Uterus (tissue), 4 donors: Measurements from ENCODE around the gene RABGAP1L. TPM values are rescaled to one million over a fixed set of nuclear protein-coding genes. Genes with fewer than 3 reads are reported as not detected.
"Not testable (repeated sequence)": the region's sequence is repeated elsewhere in the genome, so short reads cannot be mapped to it uniquely, and the experiment has no call there.

ENCODE experiments used
- DNase-seq, 2 donors: peaks; one replicate each; pipeline ENCODE4 v3.0.0-alpha.2; 2019 to 2020
- H3K27ac ChIP-seq, 2 donors: fragments of 200-600 bp; sonication (generic); 1 replicate in 1 of 2; 2 replicates in 1 of 2; pipeline ENCODE4 v1.5.1; 2016 to 2018
- H3K27me3 ChIP-seq, 2 donors: fragments of 200-600 bp; sonication (generic); one replicate each; pipeline ENCODE4 v1.5.1; 2018 to 2019; ENCODE audit warnings: control low read depth in 1 of 2
- H3K36me3 ChIP-seq, 2 donors: fragments of 200-600 bp; sonication (generic); one replicate each; pipeline ENCODE4 v1.5.1; 2019; ENCODE audit warnings: control low read depth in 1 of 2
- H3K4me1 ChIP-seq, 2 donors: fragments of 200-600 bp; sonication (generic); one replicate each; pipeline ENCODE4 v1.5.1; 2018 to 2019; ENCODE audit warnings: control low read depth in 1 of 2
- H3K4me3 ChIP-seq, 2 donors: fragments of 200-600 bp; sonication (generic); 1 replicate in 1 of 2; 2 replicates in 1 of 2; pipeline ENCODE4 v1.5.1; 2018 to 2019; ENCODE audit warnings: mild to moderate bottlenecking in 1 of 2
- H3K9me3 ChIP-seq, 2 donors: fragments of 200-600 bp; sonication (generic); one replicate each; pipeline ENCODE4 v1.5.1; 2019; ENCODE audit warnings: control low read depth in 1 of 2
- POLR2A ChIP-seq, 2 donors: fragments of 450-650 bp; IDR thresholded peaks; one replicate each; pipeline ENCODE4 v1.6.1; 2016; ENCODE audit warnings: antibody characterized with exemption in 2 of 2, mild to moderate bottlenecking in 1 of 2, moderate library complexity in 1 of 2
- intact Hi-C: fragments of 100-400 bp; cut with DNase I; formaldehyde crosslinking; loops from one replicate; pipeline ENCODE4 v1.15.1; 2023; ENCODE audit warnings: low total_unique reads
- total RNA-seq, 4 donors: library from RNA; depleted of rRNA in 3 of 4; stranded (reverse); fragments of >200 nt in 3 of 4; gene quantifications; one replicate each; pipeline versions ENCODE4 v1.1.0 to v1.2.4, GENCODE V29; 2014 to 2023
- TF ChIP-seq, protein P1 (sequence below), 4 experiments: fragments of 200-600 bp in 2 of 4; fragments of 450-650 bp in 2 of 4; sonication (generic) in 2 of 4; IDR thresholded peaks; one replicate each; pipeline ENCODE4 v1.5.1; 2016 to 2019; ENCODE audit warnings: antibody characterized with exemption in 4 of 4, mild to moderate bottlenecking in 2 of 4, moderate library complexity in 1 of 4
- donor health status: DM: yes; HTN: yes; CAD: no.

Gene RABGAP1L
- total RNA-seq, 4 donors from 2014 or later, result 19.1 to 93.7 (median 35.1) TPM

DNA sequence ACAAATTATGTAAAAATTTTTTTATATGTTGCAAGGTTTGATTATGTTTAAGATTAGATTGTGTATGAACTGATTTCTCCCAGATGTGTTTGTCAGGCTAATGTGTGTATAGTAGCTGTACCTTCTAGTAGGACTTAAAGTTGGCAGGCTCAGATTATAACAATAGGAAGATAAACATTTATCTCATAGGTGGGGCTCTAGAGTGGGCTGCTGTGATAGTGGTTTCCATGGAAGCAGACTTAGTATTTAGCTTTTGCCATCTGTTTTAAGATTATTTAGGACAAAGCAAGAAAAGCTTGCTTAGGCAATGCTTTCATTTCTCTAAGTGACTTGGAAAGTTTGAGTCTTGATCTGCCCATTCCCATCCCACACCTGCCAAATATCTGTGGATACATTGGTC is 652.7 kb downstream of the RABGAP1L start:
- intact Hi-C loops, result no loop called here
- Histone ChIP-seq H3K4me1 (no peaks in the 10 kb centered on the region), H3K9me3 (no peaks in the 10 kb centered on the region), H3K4me3 (no peak overlapping the region), H3K27me3 (no peaks in the 10 kb centered on the region), H3K36me3 (no peaks in the 10 kb centered on the region), H3K27ac (no peak overlapping the region)
- no peak for DNase-seq
- TF ChIP-seq, protein P1, sequence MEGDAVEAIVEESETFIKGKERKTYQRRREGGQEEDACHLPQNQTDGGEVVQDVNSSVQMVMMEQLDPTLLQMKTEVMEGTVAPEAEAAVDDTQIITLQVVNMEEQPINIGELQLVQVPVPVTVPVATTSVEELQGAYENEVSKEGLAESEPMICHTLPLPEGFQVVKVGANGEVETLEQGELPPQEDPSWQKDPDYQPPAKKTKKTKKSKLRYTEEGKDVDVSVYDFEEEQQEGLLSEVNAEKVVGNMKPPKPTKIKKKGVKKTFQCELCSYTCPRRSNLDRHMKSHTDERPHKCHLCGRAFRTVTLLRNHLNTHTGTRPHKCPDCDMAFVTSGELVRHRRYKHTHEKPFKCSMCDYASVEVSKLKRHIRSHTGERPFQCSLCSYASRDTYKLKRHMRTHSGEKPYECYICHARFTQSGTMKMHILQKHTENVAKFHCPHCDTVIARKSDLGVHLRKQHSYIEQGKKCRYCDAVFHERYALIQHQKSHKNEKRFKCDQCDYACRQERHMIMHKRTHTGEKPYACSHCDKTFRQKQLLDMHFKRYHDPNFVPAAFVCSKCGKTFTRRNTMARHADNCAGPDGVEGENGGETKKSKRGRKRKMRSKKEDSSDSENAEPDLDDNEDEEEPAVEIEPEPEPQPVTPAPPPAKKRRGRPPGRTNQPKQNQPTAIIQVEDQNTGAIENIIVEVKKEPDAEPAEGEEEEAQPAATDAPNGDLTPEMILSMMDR (IDR thresholded peaks at IDR 0.05), result no peak
- no peak for TF ChIP-seq POLR2A (IDR thresholded peaks at IDR 0.05)

DNA sequence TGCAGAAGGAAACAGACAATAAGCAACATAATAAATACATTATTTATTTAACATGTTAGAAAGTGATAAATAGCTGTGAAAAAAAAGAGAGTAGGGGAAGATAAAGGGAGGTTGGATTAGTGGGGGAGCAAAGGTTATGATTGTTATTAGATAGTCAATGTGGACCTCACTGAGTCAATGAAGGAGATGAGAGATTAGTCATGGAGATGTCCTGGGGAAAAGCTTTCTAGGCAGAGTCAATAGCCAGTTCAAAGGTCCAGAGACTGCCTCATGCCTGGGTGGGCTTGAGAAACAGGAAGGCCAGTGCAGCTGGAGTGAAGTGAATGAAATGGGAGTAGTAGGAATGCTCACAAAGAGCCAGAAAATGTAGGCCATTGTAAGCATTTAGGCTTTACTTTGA is 653.3 kb downstream of the RABGAP1L start:
- Histone ChIP-seq H3K4me1 (no peaks in the 10 kb centered on the region), H3K4me3 (no peak overlapping the region), H3K27me3 (no peaks in the 10 kb centered on the region), H3K36me3 (no peaks in the 10 kb centered on the region), H3K27ac (no peak overlapping the region), H3K9me3 (no peaks in the 10 kb centered on the region)
- intact Hi-C loops, result no loop called here
- no peak for DNase-seq
- no peak for TF ChIP-seq POLR2A (IDR thresholded peaks at IDR 0.05)
- TF ChIP-seq, protein P1 (IDR thresholded peaks at IDR 0.05), result no peak

DNA sequence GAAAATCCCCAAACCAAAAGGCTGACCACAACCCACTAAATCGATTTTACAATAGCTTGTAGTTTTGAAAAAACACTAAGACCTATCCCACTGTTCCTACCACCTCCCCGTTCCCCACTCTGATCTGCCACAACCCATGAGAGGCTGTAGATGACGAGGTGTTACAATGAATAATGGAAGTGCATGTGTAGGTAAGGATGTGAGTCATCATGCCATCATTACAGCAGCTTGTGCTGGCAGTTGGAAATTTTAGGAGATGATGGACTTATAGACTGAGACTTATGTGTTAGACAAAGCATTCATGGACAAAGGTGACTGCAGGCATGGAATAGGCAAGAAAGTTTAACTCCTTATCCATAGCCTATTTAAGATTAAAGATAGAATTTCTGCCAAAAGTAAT is 655.7 kb downstream of the RABGAP1L start:
- no peaks in the 10 kb centered on the region for H3K9me3 ChIP-seq
- H3K27me3 ChIP-seq, result no peaks in the 10 kb centered on the region
- H3K36me3 ChIP-seq, result no peaks in the 10 kb centered on the region
- no peak for TF ChIP-seq POLR2A (IDR thresholded peaks at IDR 0.05)
- TF ChIP-seq, protein P1 (IDR thresholded peaks at IDR 0.05), result no peak
- no peak for DNase-seq
- no peak overlapping the region for H3K27ac ChIP-seq
- H3K4me1 ChIP-seq, result no peaks in the 10 kb centered on the region
- no peak overlapping the region for H3K4me3 ChIP-seq
- intact Hi-C loops, result no loop called here

DNA sequence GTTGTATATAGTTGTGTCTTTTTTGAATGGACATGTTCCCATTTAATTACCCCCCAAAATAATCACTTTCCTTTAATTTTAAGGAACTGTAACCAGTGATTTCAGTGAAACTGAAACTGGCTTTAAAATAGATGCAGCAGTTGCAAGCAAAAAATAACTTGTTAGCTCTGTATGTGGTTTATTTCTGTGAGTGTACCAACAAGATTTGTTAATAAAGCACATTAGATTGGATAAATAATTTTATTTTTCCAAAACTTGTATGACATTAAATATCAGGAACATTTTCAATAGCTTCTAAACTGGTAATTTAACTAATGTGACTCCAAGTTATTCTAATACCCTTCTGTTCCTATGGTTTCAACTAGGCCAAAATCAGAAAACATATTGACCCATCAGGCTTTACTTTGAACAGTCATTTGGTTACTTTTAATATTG is 656.2 kb downstream of the RABGAP1L start:
- H3K4me3 ChIP-seq, result no peak overlapping the region
- H3K9me3 ChIP-seq, result no peaks in the 10 kb centered on the region
- no peaks in the 10 kb centered on the region for H3K36me3 ChIP-seq
- intact Hi-C loops, result no loop called here
- H3K4me1 ChIP-seq, result no peaks in the 10 kb centered on the region
- no peaks in the 10 kb centered on the region for H3K27me3 ChIP-seq
- DNase-seq, result no peak
- no peak for TF ChIP-seq POLR2A (IDR thresholded peaks at IDR 0.05)
- TF ChIP-seq, protein P1 (IDR thresholded peaks at IDR 0.05), result no peak
- H3K27ac ChIP-seq, result no peak overlapping the region

DNA sequence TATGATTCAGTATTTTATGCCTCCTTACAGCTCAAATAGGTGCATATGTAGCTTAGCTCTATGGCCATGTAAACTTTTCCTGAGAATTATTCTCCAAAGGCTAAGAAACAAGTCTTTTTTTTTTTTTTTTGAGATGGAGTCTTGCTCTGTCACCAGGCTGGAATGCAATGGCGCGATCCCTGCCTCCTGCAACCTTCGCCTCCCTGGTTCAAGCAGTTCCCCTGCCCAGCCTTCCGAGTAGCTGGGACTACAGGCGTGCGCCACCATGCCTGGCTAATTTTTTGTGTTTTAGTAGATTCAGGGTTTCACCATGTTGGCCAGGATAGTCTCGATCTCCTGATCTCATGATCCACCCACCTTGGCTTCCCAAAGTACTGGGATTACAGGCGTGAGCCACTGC is 657.3 kb downstream of the RABGAP1L start:
- DNase-seq, H3K4me3 ChIP-seq, H3K27me3 ChIP-seq, H3K36me3 ChIP-seq, H3K9me3 ChIP-seq, H3K27ac ChIP-seq, intact Hi-C loops, H3K4me1 ChIP-seq: not testable (repeated sequence)

DNA sequence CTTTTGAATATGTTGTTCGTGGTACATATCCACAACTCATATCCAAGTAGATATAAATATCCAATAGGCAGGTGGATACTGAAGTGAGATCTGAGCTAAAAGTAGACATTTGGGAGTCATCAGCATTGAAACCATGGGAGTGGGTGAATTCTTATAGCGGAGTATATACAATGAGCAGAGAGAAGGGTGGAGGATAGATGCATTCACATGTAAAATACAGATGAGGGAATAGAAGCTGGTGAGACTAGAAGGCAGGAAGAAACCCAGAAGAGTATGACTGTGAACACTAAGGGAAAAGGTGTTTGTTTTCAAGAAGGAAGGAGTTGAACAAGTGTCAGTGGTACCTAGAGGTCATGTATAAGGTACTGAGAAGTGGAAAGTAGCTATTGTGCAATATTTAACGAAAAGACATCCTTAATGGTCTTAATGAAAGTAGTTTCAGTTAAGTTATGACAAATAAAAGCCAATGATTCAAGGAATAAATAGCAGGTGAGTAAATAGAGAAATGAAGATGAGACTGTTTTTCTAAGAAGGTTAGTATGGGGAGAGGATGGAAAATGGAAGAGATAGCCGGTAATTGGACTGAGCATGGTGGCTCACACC is 658.8 kb downstream of the RABGAP1L start:
- Histone ChIP-seq H3K27ac (no peak overlapping the region), H3K9me3 (no peaks in the 10 kb centered on the region), H3K4me3 (no peak overlapping the region), H3K27me3 (no peaks in the 10 kb centered on the region), H3K4me1 (no peaks in the 10 kb centered on the region), H3K36me3 (no peaks in the 10 kb centered on the region)
- TF ChIP-seq POLR2A (IDR thresholded peaks at IDR 0.05), result no peak
- TF ChIP-seq, protein P1 (IDR thresholded peaks at IDR 0.05), result no peak
- intact Hi-C loops, result no loop called here
- no peak for DNase-seq
